NCI-H345 (cell line): ENCODE data around the gene MYO1E.
"Not testable (repeated sequence)": the region's sequence is repeated elsewhere in the genome, so short reads cannot be mapped to it uniquely, and the experiment has no call there.

Source experiments
- DNase-seq: peaks from one replicate; lab custom pipeline; 2025; lab: John Stamatoyannopoulos, UW

MYO1E gene

GRCh38 chr15:59292442-59293151, 80.1 kb downstream of the MYO1E start:
- no peak for DNase-seq

GRCh38 chr15:59291213-59291549, 81.5 kb downstream of the MYO1E start:
- no peak for DNase-seq

DNA sequence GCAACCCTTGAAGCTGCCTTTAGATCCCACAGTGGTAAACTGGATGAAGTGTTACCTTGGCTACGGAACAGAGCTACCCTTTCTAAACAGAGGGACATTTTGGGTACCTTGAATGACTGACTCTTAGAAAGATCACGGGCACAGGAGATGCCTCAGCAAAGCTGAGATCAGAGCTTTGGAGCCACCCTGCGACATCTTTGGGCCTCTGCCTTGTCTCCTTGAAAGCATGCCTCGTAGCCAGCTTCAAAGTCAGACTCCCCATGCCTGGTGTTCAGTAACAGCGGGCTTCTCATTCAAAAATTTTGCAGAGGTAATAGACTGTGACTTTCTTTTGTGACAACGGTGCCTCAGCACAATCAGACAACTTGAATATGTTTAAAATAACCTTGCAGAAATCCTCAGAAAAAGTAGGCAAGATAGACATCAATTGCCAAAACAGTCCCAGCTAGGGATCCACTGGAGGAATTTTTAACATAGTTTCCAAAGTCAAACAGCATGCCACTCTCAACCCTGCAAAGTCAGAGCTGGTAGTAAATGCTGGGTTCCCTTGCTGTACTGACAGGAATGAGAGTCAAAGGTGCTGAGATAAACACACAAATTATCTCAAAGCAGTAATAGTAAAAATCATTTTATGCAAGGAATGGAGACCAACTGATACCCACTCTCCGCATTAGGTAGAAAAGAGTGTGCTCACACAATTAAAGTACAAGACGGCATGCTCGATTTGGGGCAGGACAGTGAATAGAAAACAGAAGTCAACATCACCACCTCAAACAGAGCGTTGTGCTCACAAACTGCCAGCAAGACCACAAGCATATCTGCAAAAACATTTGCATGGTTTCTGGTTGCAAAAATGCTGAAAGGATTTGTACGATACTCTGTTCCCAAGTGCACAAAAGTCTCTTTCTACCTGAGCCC, 82.1 kb downstream of the MYO1E start:
- DNase-seq = no peak

DNA sequence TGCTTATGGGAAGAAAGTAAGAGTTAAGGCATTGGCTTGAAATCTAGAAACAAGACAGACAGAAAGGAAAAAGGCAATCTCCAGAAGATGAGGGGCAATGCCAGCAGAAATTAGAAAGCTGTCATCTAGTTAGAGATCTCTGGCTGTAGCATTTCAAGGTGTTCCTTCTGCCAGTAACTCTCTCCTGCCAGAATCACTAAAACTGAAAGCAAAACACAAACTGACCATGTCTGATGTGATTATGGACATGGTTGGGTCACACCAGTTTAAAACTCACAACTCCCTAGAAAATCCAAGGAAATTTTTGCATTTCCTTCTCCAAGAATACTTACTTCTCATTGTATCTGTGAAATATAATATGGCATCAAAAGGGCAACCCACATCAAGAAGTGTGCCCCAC, 83.1 kb downstream of the MYO1E start:
- no peak for DNase-seq

DNA sequence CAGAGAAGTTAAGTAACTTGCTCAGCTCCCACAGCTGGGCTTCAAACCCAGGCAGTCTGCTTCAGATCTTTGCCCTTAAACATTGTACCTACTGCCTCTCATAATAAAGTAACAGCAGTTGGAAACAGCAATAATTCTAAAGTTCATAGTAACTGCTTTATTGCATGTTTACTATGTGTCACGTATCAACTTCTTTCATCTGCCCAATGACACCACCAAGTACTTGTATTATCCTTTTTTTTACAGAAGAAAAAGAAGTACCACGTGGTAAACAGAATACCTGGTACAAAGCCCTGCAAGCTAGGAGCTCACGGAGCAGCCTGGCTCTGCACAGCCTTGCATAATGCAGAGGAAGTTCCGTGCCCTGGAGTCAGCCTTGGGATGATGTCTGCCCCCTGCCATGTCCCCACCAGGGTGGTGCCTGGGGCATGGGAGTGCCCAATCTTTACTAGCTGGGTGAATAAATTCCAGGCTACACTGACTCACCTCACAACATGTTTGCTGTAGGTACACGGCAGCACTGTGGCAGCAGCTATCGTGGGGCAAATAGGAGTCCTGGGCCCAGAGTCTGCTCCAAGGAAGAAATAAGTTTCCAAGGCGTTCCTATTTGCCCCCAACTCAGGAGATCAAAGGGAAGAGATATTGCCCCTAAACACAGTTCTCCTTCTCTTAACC, 88.8 kb downstream of the MYO1E start:
- DNase-seq = no peak

DNA sequence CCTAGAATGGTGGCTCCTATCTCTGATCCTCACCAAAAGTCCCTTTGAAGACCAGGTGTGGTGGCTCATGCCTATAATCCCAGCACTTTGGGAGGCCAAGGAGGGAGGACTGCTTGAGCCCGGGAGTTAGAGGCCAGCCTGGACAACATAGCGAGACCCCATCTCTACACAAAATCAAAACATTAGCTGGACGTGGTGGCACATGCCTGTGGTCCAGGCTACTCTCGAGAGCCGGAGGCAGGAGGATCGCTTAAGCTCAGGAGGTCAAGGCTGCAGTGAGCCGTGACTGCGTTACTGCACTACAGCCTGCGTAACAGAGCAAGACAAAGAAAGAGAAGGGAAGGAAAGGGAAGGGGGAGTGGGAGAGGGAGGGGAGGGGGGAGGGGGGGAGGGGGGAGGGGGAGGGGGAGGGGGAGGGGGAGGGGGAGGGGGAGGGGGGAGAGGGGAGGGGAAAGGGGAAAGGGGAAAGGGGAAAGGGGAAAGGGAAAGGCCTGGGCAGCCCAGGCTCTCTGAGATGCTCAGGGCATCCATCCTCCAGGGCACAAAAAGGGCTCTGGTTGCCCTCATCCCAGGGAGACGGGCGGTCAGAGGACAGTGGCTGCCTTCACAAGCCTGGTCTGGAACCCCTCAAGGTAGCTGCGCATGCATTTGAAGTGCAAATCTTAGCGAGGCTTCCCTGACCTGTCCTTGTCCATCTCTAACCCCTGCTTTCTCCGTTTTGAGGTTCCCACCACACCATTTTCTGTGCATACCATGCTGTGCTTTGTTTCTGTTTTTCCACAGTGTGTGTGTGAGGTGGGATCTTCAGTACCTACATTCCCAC, 89.9 kb downstream of the MYO1E start:
- no peak for DNase-seq

DNA sequence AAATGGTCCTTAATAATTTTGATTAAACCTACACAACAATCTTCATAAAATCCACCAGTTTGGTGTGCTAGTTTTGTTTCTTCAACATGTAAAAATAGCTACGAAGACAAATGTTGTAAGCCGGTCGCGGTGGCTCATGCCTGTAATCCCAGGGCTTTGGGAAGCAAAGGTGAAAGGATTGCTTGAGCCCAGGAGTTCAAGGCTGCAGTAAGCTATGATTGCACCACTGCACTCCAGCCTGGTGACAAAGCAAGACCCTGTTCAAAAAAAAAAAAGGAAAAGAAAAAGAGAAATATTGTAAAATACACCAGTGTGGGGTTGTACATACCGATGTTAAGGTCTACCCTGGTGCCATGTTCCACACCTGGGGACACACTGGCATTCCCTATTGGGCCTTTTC, 91.0 kb downstream of the MYO1E start:
- no peak for DNase-seq

- DNase-seq = no peak
These were observed 91.8 kb downstream of the MYO1E start for GRCh38 chr15:59280855-59281254.

GRCh38 chr15:59280292-59280691, 92.4 kb downstream of the MYO1E start:
- not testable (repeated sequence) for DNase-seq

GRCh38 chr15:59279023-59279422, 93.6 kb downstream of the MYO1E start:
- no peak for DNase-seq

GRCh38 chr15:59278120-59278519, 94.6 kb downstream of the MYO1E start:
- DNase-seq = no peak

DNA sequence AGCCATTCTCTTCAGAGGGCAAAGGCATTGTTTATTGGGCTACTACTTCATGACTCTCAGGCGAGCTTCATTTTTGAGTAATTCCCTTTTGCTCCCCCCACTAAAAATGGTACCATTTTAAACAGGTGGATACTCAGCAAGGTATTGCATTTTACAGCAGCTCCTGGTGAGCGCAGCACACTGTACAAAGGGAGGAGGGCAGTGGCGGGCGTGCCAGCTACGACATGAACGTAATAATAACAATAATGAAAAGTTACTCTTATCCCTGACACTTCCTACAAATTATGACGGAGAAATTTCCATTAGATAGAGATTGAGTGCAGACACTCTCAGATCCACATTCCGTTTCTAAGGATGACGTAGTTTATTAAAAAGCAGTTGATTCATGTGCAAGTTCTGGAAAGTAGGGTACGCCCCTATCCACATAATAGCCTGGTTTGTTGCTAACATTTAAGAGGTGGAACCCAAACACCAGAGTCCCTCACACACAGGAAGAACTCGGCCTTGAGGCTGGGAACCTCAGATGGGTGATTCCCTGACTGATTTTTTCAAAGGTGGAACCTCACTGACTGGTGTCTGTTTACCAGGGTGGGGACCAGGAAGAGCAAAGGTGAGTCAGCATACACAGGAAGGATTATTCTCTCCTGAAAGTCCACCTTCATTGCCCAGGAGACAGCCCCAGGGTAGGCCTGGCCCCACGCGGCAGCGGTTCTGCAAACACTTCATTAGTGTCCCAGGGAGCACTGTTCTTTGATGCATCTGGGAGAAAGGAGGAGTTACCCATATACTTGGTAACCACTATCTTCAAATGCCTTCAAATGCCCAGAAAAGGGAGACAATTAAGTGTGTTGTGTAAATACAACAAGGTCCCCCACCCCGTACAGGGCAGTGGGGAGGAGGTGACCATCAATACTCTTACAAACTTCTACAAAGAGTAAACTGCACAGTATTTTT, 96.2 kb downstream of the MYO1E start:
- DNase-seq = no peak

- DNase-seq = no peak
These were observed 98.3 kb downstream of the MYO1E start for GRCh38 chr15:59274126-59274970.

- DNase-seq = no peak
These were observed 99.4 kb downstream of the MYO1E start for GRCh38 chr15:59273234-59273633.

GRCh38 chr15:59271595-59272201, 101.0 kb downstream of the MYO1E start:
- no peak for DNase-seq

GRCh38 chr15:59268852-59269407, 103.7 kb downstream of the MYO1E start:
- no peak for DNase-seq

GRCh38 chr15:59268168-59268851, 104.4 kb downstream of the MYO1E start:
- no peak for DNase-seq

- no peak for DNase-seq
These were observed 106.6 kb downstream of the MYO1E start for GRCh38 chr15:59266028-59266427.

GRCh38 chr15:59262316-59262715, 110.4 kb downstream of the MYO1E start:
- no peak for DNase-seq
